Gastroesophageal sphincter (tissue), 3 donors: ENCODE measurements around the gene OSGEP.

Experiments used
- EP300 ChIP-seq: sonication (generic); formaldehyde crosslinking; IDR thresholded peaks from one replicate; pipeline ENCODE4 v1.6.1; 2017; ENCODE audit warnings: antibody characterized with exemption, mild to moderate bottlenecking
- POLR2A ChIP-seq, 2 donors: fragments of 450-650 bp; IDR thresholded peaks; one replicate each; pipeline ENCODE4 v1.6.1; 2017; ENCODE audit warnings: antibody characterized with exemption in 2 of 2, mild to moderate bottlenecking in 2 of 2, moderate library complexity in 1 of 2
- POLR2AphosphoS5 ChIP-seq: sonication (generic); formaldehyde crosslinking; IDR thresholded peaks from one replicate; pipeline ENCODE4 v1.6.1; 2017; ENCODE audit warnings: antibody characterized with exemption
- TF ChIP-seq, protein P1 (sequence below), 4 experiments: fragments of 200-600 bp in 2 of 4; fragments of 450-650 bp in 2 of 4; sonication (generic) in 1 of 4; IDR thresholded peaks; one replicate each; pipeline ENCODE4 v1.5.1; 2017 to 2019; ENCODE audit warnings: antibody characterized with exemption in 4 of 4, mild to moderate bottlenecking in 2 of 4, moderate library complexity in 2 of 4

DNA sequence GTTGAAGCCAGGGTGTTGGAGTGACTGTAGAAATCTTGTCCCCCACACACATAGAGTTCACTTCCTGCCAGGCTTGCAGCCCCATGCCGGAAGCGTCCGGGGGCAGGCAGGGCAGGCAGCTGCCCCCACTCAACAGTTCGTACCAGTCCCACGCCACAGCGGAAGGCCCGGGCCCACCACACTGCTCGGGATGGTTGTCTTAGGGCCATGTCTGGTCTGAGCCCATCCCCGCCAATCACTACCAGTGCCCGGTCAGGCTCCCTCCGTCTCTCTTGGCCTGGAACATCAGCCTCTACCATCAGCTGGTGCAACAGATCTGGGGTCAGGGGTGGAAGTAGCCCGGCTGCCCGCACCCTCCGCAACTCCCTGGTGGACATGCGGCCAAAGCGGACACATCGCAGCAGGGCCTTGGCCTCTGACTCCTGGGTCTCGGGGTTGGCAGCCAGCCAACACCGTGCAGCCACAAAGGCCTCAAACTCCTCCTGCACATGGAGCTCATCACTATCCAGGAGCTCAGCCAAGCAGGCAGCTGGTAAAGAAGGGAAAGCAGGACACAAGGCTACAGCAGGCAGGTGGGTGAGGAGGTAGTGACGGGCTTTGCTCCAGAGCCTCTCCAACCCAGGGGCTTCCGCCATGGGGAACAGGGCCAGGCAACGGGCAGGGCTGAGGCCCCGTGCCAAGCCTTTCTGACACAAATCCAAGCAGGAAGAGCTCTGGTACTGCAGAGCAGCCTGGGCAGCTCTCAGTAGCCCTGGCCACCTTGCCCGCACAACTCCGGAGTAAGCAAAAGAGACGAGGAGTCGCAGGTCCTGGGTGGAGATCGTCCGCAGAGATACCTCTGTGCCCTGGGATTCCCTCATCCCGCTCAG is 24.6 kb downstream of the OSGEP start:
- TF ChIP-seq POLR2AphosphoS5 (no peak), EP300 (no peak), POLR2A (IDR thresholded peaks at IDR 0.05) (no peak)
- TF ChIP-seq, protein P1, sequence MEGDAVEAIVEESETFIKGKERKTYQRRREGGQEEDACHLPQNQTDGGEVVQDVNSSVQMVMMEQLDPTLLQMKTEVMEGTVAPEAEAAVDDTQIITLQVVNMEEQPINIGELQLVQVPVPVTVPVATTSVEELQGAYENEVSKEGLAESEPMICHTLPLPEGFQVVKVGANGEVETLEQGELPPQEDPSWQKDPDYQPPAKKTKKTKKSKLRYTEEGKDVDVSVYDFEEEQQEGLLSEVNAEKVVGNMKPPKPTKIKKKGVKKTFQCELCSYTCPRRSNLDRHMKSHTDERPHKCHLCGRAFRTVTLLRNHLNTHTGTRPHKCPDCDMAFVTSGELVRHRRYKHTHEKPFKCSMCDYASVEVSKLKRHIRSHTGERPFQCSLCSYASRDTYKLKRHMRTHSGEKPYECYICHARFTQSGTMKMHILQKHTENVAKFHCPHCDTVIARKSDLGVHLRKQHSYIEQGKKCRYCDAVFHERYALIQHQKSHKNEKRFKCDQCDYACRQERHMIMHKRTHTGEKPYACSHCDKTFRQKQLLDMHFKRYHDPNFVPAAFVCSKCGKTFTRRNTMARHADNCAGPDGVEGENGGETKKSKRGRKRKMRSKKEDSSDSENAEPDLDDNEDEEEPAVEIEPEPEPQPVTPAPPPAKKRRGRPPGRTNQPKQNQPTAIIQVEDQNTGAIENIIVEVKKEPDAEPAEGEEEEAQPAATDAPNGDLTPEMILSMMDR (IDR thresholded peaks at IDR 0.05) = no peak
